OCI-LY3 (cell line): Measurements from ENCODE around the gene CCNJL.

ENCODE experiments used
- CTCF ChIP-seq: fragments of 200-600, 300-600 bp; sonication (generic); IDR thresholded peaks from 2 replicates; pipeline ENCODE4 v1.5.1; 2014; ENCODE audit warnings: antibody characterized with exemption, low read length, low read depth
- EZH2phosphoT487 ChIP-seq: fragments of 200-600 bp; shearing (Covaris generic); IDR thresholded peaks from 2 replicates; pipeline ENCODE4 v1.6.1; 2018; ENCODE audit warnings: antibody characterized with exemption, mixed run types, low read depth

- no peak for TF ChIP-seq CTCF
- TF ChIP-seq EZH2phosphoT487, result no peak
Measured at GRCh38 chr5:160266044-160266443, 46.3 kb downstream of the CCNJL start.
